ENCODE data around the gene LGALS3BP. TPM values are rescaled to one million over a fixed set of nuclear protein-coding genes. Genes with fewer than 3 reads are reported as not detected.

The LGALS3BP gene
- total and polyA plus RNA-seq, 5 donors, result 397 to 581 (median 456) TPM

Other genes with a start within 250 kb of the LGALS3BP start
- gene CYTH1, start 197.7 kb downstream of the LGALS3BP start, total RNA-seq, result 10 to 100 TPM; 31.2 to 39.1 (median 36.7) TPM
- 22.5 TPM for gene CYTH1, start 197.7 kb downstream of the LGALS3BP start, polyA plus RNA-seq
- 10 to 100 TPM; 25.1 to 42.9 (median 29.0) TPM for gene USP36, start 139.1 kb downstream of the LGALS3BP start, total RNA-seq
- 16.2 TPM for gene USP36, start 139.1 kb downstream of the LGALS3BP start, polyA plus RNA-seq
- gene CEP295NL, start 76.7 kb downstream of the LGALS3BP start, total RNA-seq, result 1 to 10 TPM in 2 of 4 donors, under 1 TPM in 2; 0.76 to 1.3 (median 1.0) TPM
- gene CEP295NL, start 76.7 kb downstream of the LGALS3BP start, polyA plus RNA-seq, result 0.57 TPM
- 100 to 1,000 TPM; 153 to 183 (median 168) TPM for gene TIMP2, start 54.5 kb downstream of the LGALS3BP start, total RNA-seq
- 86.9 TPM for gene TIMP2, start 54.5 kb downstream of the LGALS3BP start, polyA plus RNA-seq
- gene CANT1, start 29.8 kb upstream of the LGALS3BP start, total RNA-seq, result 10 to 100 TPM; 28.1 to 38.8 (median 33.3) TPM
- gene CANT1, start 29.8 kb upstream of the LGALS3BP start, polyA plus RNA-seq, result 13.6 TPM
- gene C1QTNF1, start 44.2 kb upstream of the LGALS3BP start, total RNA-seq, result 100 to 1,000 TPM; 232 to 655 (median 355) TPM
- gene C1QTNF1, start 44.2 kb upstream of the LGALS3BP start, polyA plus RNA-seq, result 286 TPM
- 10 to 100 TPM; 35.6 to 48.0 (median 42.3) TPM for gene ENGASE, start 94.9 kb upstream of the LGALS3BP start, total RNA-seq
- 25.4 TPM for gene ENGASE, start 94.9 kb upstream of the LGALS3BP start, polyA plus RNA-seq

All from right cardiac atrium (tissue), 5 donors.